Keratinocyte (primary cell): ENCODE data around the gene PRKCH. TPM values are rescaled to one million over a fixed set of nuclear protein-coding genes. Genes with fewer than 3 reads are reported as not detected.

Source experiments
- DNase-seq: peaks from one replicate; pipeline ENCODE4 v3.0.0-alpha.2; 2011; ENCODE audit warnings: low read depth, missing footprints, low spot score
- FAIRE-seq: peaks from 2 replicates; lab custom pipeline; 2011; peaks lifted over from hg19 to GRCh38; lab: Jason Lieb, UNC
- H2AFZ ChIP-seq: 2 replicates; pipeline ENCODE4 v1.6.0; 2012; ENCODE audit warnings: low read length, control low read depth, inconsistent platforms; ENCODE audit not compliant: control insufficient read depth
- H3K27ac ChIP-seq: 2 replicates; pipeline ENCODE4 v1.5.1; 2011; ENCODE audit warnings: low read length; ENCODE audit not compliant: control insufficient read depth, insufficient read depth
- H3K27me3 ChIP-seq: 3 replicates; pipeline ENCODE4 v1.6.0; 2011; ENCODE audit warnings: low read length; ENCODE audit not compliant: control insufficient read depth, insufficient read depth; ENCODE audit errors: extremely low read depth
- H3K36me3 ChIP-seq, 2 experiments: 2 replicates in 1 of 2; 3 replicates in 1 of 2; pipeline ENCODE4 v1.5.1; 2011; ENCODE audit warnings: low read length in 2 of 2, mild to moderate bottlenecking in 1 of 2; ENCODE audit not compliant: control insufficient read depth in 2 of 2, insufficient read depth in 2 of 2; ENCODE audit errors: extremely low read depth in 1 of 2
- H3K4me1 ChIP-seq: 3 replicates; pipeline ENCODE4 v1.5.1; 2011; ENCODE audit warnings: low read length; ENCODE audit not compliant: control insufficient read depth, insufficient read depth; ENCODE audit errors: extremely low read depth
- H3K4me2 ChIP-seq: 3 replicates; pipeline ENCODE4 v1.6.0; 2011; ENCODE audit warnings: low read depth, low read length; ENCODE audit not compliant: control insufficient read depth, insufficient read depth; ENCODE audit errors: extremely low read depth
- H3K4me3 ChIP-seq, 3 experiments: fragments of 200-600 bp in 1 of 3; sonication (generic) in 1 of 3; 2 replicates in 2 of 3; 3 replicates in 1 of 3; pipeline ENCODE4 v1.5.1; 2011 to 2016; ENCODE audit warnings: low read length in 3 of 3, mild to moderate bottlenecking in 3 of 3, control low read depth in 2 of 3, inconsistent platforms in 1 of 3, low read depth in 1 of 3, mixed read lengths in 1 of 3, mixed run types in 1 of 3, moderate library complexity in 1 of 3; ENCODE audit not compliant: control insufficient read depth in 2 of 3, insufficient read depth in 2 of 3; ENCODE audit errors: extremely low read depth in 1 of 3
- H3K79me2 ChIP-seq: 2 replicates; pipeline ENCODE4 v1.6.0; 2012; ENCODE audit warnings: low read length; ENCODE audit not compliant: control insufficient read depth, insufficient read depth
- H3K9ac ChIP-seq: 3 replicates; pipeline ENCODE4 v1.6.0; 2011; ENCODE audit warnings: low read length; ENCODE audit not compliant: control insufficient read depth, insufficient read depth; ENCODE audit errors: extremely low read depth
- H3K9me1 ChIP-seq: 3 replicates; pipeline ENCODE4 v1.6.0; 2011; ENCODE audit warnings: low read length; ENCODE audit not compliant: control insufficient read depth, insufficient read depth; ENCODE audit errors: extremely low read depth
- H3K9me3 ChIP-seq: 2 replicates; pipeline ENCODE4 v1.5.1; 2012; ENCODE audit warnings: low read depth, low read length; ENCODE audit not compliant: control insufficient read depth
- H4K20me1 ChIP-seq: 3 replicates; pipeline ENCODE4 v1.6.0; 2011; ENCODE audit warnings: low read length; ENCODE audit not compliant: control insufficient read depth, insufficient read depth; ENCODE audit errors: extremely low read depth
- CTCF ChIP-seq, 3 experiments: IDR thresholded peaks in 1 of 3; conservative IDR thresholded peaks in 1 of 3; optimal IDR thresholded peaks in 1 of 3; 2 replicates in 2 of 3; 3 replicates in 1 of 3; pipeline versions ENCODE3 to v1.5.1; 2011; ENCODE audit warnings: low read length in 3 of 3, mild to moderate bottlenecking in 3 of 3, moderate library complexity in 2 of 3, control low read depth in 1 of 3, inconsistent platforms in 1 of 3; ENCODE audit not compliant: insufficient read depth in 2 of 3; ENCODE audit errors: extremely low read depth in 1 of 3
- EZH2 ChIP-seq: IDR thresholded peaks from one replicate; pipeline ENCODE4 v1.6.1; 2012; ENCODE audit warnings: inconsistent platforms, mild to moderate bottlenecking, low read length, moderate library complexity
- dilution Hi-C: fragments of 300-500 bp; cut with MboI; formaldehyde crosslinking; loops from one replicate; pipeline ENCODE4 v1.7.0; 2020; ENCODE audit warnings: low sequenced_read_pairs; ENCODE audit not compliant: extremely low pct_ligation_motif_present
- polyA plus RNA-seq, 5 experiments: library from polyadenylated mRNA; depleted of rRNA in 3 of 5; stranded (reverse) in 3 of 5; stranded (forward) in 1 of 5; unstranded in 1 of 5; fragments of >200 nt; gene quantifications; 1 replicate in 1 of 5; 2 replicates in 3 of 5; 3 replicates in 1 of 5; pipeline versions ENCODE4 v1.2.1 to v1.2.3, GENCODE V29; 2011 to 2012; ENCODE audit warnings: missing spikeins in 2 of 5, low read depth in 1 of 5, low replicate concordance in 1 of 5

Gene PRKCH
- polyA plus RNA-seq, 1 donor (not counting 4 experiments of a cell fraction or from before 2014, with no cell fraction given), result 13.7 TPM

GRCh38 chr14:61567838-61568571 lies 246.6 kb downstream of the PRKCH start:
- no peaks in the 10 kb centered on the region for H3K79me2 ChIP-seq

GRCh38 chr14:61568572-61569011 lies 247.2 kb downstream of the PRKCH start:
- DNase-seq (no peak), FAIRE-seq (no peak)
- Histone ChIP-seq H3K9me1 (no peaks in the 10 kb centered on the region), H3K27ac (peak overlapping the region; percentile 40), H3K9me3 (no peaks in the 10 kb centered on the region), H3K4me2 (peak overlapping the region; percentile 63), H3K79me2 (no peaks in the 10 kb centered on the region), H3K27me3 (no peaks in the 10 kb centered on the region), H2AFZ (peak overlapping the region; percentile 29), H3K4me1 (peaks cover 76% of the 10 kb centered on the region), H3K4me3 (peak overlapping the region in 1 of 3 experiments; percentile 35), H3K36me3 (no peaks in the 10 kb centered on the region), H4K20me1 (no peaks in the 10 kb centered on the region), H3K9ac (peak overlapping the region; percentile 51)
- no peak for TF ChIP-seq CTCF (optimal IDR thresholded peaks at IDR 0.05 in 1 of 3, IDR thresholded peaks at IDR 0.05 in 1 of 3, conservative IDR thresholded peaks at IDR 0.05 in 1 of 3; ENCODE audit: extremely low read depth in 1 of 3, insufficient read depth in 2 of 3, low read length in 3 of 3)
- TF ChIP-seq EZH2, result no peak
- dilution Hi-C loops, result no loop called here

More at GRCh38 chr14:61567838-61568571, 246.6 kb downstream of the PRKCH start:
- Histone ChIP-seq H3K4me2 (peak overlapping the region; percentile 63), H4K20me1 (no peaks in the 10 kb centered on the region), H3K27me3 (no peaks in the 10 kb centered on the region), H3K36me3 (no peaks in the 10 kb centered on the region), H3K4me3 (peak overlapping the region in 1 of 3 experiments; percentile 35), H3K9me1 (no peaks in the 10 kb centered on the region), H3K27ac (peak overlapping the region; percentile 11), H3K4me1 (peaks cover 76% of the 10 kb centered on the region), H3K9ac (peak overlapping the region; percentile 41), H3K9me3 (no peaks in the 10 kb centered on the region), H2AFZ (peak overlapping the region; percentile 29)
- TF ChIP-seq EZH2 (no peak), CTCF (optimal IDR thresholded peaks at IDR 0.05 in 1 of 3, IDR thresholded peaks at IDR 0.05 in 1 of 3, conservative IDR thresholded peaks at IDR 0.05 in 1 of 3; ENCODE audit: extremely low read depth in 1 of 3, insufficient read depth in 2 of 3, low read length in 3 of 3) (no peak)
- DNase-seq (no peak), FAIRE-seq (no peak)
- dilution Hi-C loops, result no loop called here
